Retinal pigment epithelial cell (primary cell): ENCODE results near the gene S100P.
"Not testable (repeated sequence)": the region's sequence is repeated elsewhere in the genome, so short reads cannot be mapped to it uniquely, and the experiment has no call there.

ENCODE experiments used
- DNase-seq: peaks from one replicate; pipeline ENCODE4 v3.0.0-alpha.2; 2010; ENCODE audit warnings: low read depth
- H3K4me3 ChIP-seq: 2 replicates; pipeline ENCODE4 v1.5.1; 2011; ENCODE audit warnings: mild to moderate bottlenecking, low read length, control low read depth, moderate library complexity
- CTCF ChIP-seq: conservative IDR thresholded peaks from 2 replicates; pipeline ENCODE4 v1.5.1; 2011; ENCODE audit warnings: low read depth, low read length, control low read depth, inconsistent platforms

S100P gene

GRCh38 chr4:6663596-6664393 is 29.9 kb upstream of the S100P start:
- TF ChIP-seq CTCF = no peak
- peak overlapping the region; percentile 29 for H3K4me3 ChIP-seq
- DNase-seq = no peak

DNA sequence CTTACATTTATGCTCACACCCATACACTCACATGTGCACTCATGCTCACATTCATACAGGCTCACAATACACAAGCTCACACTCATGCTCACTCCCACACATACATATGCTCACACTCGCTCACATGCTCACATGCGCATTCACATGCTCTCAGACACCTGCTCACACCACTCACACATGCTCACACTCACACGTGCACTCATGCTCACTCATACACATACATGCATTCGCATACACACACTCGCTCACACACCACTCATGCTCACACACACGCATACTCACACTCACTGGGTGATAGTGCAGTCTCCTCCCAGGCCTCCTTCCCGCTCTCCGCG is 28.4 kb upstream of the S100P start:
- no peak for DNase-seq
- H3K4me3 ChIP-seq = no peak overlapping the region
- TF ChIP-seq CTCF = no peak

DNA sequence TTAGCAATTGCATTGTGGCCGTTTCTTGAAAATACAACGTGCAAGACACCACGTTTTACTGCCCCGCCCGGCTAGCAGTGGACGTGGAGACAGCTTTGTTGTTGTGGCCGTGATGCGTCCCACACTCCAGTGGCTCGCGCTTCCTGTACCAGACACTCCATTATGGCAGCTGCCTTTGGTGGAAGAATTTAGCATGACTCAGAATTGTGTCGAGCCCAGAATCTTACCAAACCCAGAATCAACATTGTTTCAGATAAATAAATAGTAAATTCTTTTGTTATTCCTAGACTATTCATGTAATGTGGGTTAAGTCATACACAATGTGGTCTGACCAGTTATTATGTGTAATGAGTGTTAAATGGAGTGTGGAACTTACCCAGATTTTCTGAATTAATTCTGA is 25.3 kb upstream of the S100P start:
- H3K4me3 ChIP-seq = no peak overlapping the region
- DNase-seq = no peak
- TF ChIP-seq CTCF = no peak

- no peak overlapping the region for H3K4me3 ChIP-seq
- TF ChIP-seq CTCF = no peak
- DNase-seq = no peak
Observed at GRCh38 chr4:6671648-6672047, 22.0 kb upstream of the S100P start.

- H3K4me3 ChIP-seq = no peak overlapping the region
- DNase-seq = no peak
- no peak for TF ChIP-seq CTCF
Observed at GRCh38 chr4:6672131-6672530, 21.5 kb upstream of the S100P start.

DNA sequence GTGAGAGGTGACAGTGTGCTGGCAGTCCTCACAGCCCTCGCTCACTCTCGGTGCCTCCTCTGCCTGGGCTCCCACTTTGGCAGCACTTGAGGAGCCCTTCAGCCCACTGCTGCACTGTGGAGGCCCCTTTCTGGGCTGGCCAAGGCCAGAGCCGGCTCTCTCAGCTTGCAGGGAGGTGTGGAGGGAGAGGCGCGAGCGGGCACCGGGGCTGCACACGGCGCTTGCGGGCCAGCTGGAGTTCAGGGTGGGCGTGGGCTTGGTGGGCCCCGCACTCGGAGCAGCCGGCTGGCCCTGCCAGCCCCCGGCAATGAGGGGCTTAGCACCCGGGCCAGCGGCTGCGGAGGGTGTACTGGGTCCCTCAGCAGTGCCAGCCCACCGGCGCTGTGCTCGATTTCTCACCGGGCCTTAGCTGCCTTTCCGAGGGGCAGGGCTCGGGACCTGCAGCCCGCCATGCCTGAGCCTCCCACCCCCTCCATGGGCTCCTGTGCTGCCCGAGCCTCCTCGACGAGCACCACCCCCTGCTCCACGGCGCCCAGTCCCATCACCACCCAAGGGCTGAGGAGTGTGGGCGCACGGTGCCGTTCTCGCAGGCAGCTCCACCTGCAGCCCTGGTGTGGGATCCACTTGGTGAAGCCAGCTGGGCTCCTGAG is 21.0 kb upstream of the S100P start:
- not testable (repeated sequence) for H3K4me3 ChIP-seq, DNase-seq

- DNase-seq = not testable (repeated sequence)
- peak overlapping the region; percentile 58 for H3K4me3 ChIP-seq
Observed at GRCh38 chr4:6673191-6673659, 20.5 kb upstream of the S100P start.
